A549 (cell line): ENCODE data around the gene SRGAP3.

Experiments used
- CBX8 ChIP-seq: fragments of 200-600 bp; sonication (generic); IDR thresholded peaks from 2 replicates; pipeline ENCODE4 v1.6.1; 2016
- CTCF ChIP-seq: fragments of >200 bp; sonication (Bioruptor Twin); formaldehyde crosslinking; IDR thresholded peaks from 3 replicates; pipeline ENCODE4 v1.5.1; 2016
- EP300 ChIP-seq, 2 experiments: fragments of >200 bp; sonication (Bioruptor Twin); formaldehyde crosslinking; IDR thresholded peaks; 2 replicates in 1 of 2; 3 replicates in 1 of 2; pipeline ENCODE4 v1.6.1; 2016 to 2017
- ESRRA ChIP-seq: fragments of 150-350 bp; IDR thresholded peaks from 2 replicates; pipeline ENCODE4 v1.6.1; 2014; ENCODE audit warnings: mild to moderate bottlenecking, low read length, borderline replicate concordance
- FOXS1 ChIP-seq: fragments of 250-450 bp; sonication (Bioruptor Pico); IDR thresholded peaks from 2 replicates; pipeline ENCODE4 v1.5.0; 2020; ENCODE audit warnings: mild to moderate bottlenecking, moderate library complexity
- PBX3 ChIP-seq: IDR thresholded peaks from 2 replicates; pipeline ENCODE4 v1.6.1; 2012
- POLR2A ChIP-seq: IDR thresholded peaks from 2 replicates; pipeline ENCODE4 v1.6.1; 2012; ENCODE audit warnings: mild to moderate bottlenecking, low read length
- REST ChIP-seq: fragments of 200-600 bp; sonication (generic); IDR thresholded peaks from 2 replicates; pipeline ENCODE4 v1.6.1; 2016; ENCODE audit warnings: antibody characterized with exemption, mild to moderate bottlenecking, moderate library complexity
- RFX5 ChIP-seq: fragments of 450-650 bp; IDR thresholded peaks from 2 replicates; pipeline ENCODE4 v1.7.1; 2014; ENCODE audit warnings: antibody characterized with exemption, mild to moderate bottlenecking, moderate library complexity
- SMC3 ChIP-seq: fragments of >200 bp; sonication (Bioruptor Twin); formaldehyde crosslinking; IDR thresholded peaks from 3 replicates; pipeline ENCODE4 v1.6.1; 2018; ENCODE audit warnings: inconsistent platforms
- ZC3H11A ChIP-seq: fragments of 450-650 bp; IDR thresholded peaks from 2 replicates; pipeline ENCODE4 v1.6.1; 2014; ENCODE audit warnings: antibody characterized with exemption, mild to moderate bottlenecking
- ZFP36 ChIP-seq: fragments of 450-650 bp; IDR thresholded peaks from 2 replicates; pipeline ENCODE4 v1.6.1; 2014; ENCODE audit warnings: borderline replicate concordance; ENCODE audit not compliant: partially characterized antibody

GRCh38 chr3:9229325-9229724, 20.1 kb downstream of the SRGAP3 start:
- no peak for TF ChIP-seq CTCF
- TF ChIP-seq RFX5: no peak
- no peak for TF ChIP-seq CBX8
- no peak for TF ChIP-seq POLR2A
- no peak for TF ChIP-seq SMC3
- no peak for TF ChIP-seq FOXS1 (CRISPR knock-in tag)
- TF ChIP-seq EP300 (IDR thresholded peaks at IDR 0.05): no peak
- TF ChIP-seq ZC3H11A: no peak
- no peak for TF ChIP-seq REST
- no peak for TF ChIP-seq ZFP36
- TF ChIP-seq ESRRA: no peak
- TF ChIP-seq PBX3: no peak
